ENCODE measurements around the gene STK36.

- TF ChIP-seq CREM (CRISPR knock-in tag; IDR thresholded peaks at IDR 0.05) (no peak), SP1 (CRISPR knock-in tag; conservative IDR thresholded peaks at IDR 0.05) (no peak), CTCF (IDR thresholded peaks at IDR 0.05) (no peak)
- TF ChIP-seq, protein P1, sequence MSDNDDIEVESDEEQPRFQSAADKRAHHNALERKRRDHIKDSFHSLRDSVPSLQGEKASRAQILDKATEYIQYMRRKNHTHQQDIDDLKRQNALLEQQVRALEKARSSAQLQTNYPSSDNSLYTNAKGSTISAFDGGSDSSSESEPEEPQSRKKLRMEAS (CRISPR knock-in tag; IDR thresholded peaks at IDR 0.05): no peak
Observed at GRCh38 chr2:218644721-218645120, 27.2 kb upstream of the STK36 start.

All from WTC11 (cell line).